NCI-H524 treated with DMSO at 0.1 percent for 48 hours (cell line): ENCODE results near the gene MBOAT1.

Experiments
- DNase-seq: peaks from one replicate; lab custom pipeline; 2025; lab: John Stamatoyannopoulos, UW

MBOAT1 gene

GRCh38 chr6:20137240-20137639 lies 75.0 kb downstream of the MBOAT1 start:
- no peak for DNase-seq

GRCh38 chr6:20135677-20136268 lies 76.5 kb downstream of the MBOAT1 start:
- no peak for DNase-seq

GRCh38 chr6:20134613-20135012 lies 77.7 kb downstream of the MBOAT1 start:
- DNase-seq: no peak

- no peak for DNase-seq
Measured at GRCh38 chr6:20129290-20130088, 82.8 kb downstream of the MBOAT1 start.

- DNase-seq: no peak
Measured at GRCh38 chr6:20128018-20128417, 84.3 kb downstream of the MBOAT1 start.

GRCh38 chr6:20126789-20127653 lies 85.2 kb downstream of the MBOAT1 start:
- DNase-seq: peak; percentile 7

GRCh38 chr6:20126102-20126752 lies 86.0 kb downstream of the MBOAT1 start:
- DNase-seq: no peak

- DNase-seq: no peak
Measured at GRCh38 chr6:20124545-20124944, 87.7 kb downstream of the MBOAT1 start.

- no peak for DNase-seq
Measured at GRCh38 chr6:20119485-20119884, 92.8 kb downstream of the MBOAT1 start.

GRCh38 chr6:20118892-20119291 lies 93.4 kb downstream of the MBOAT1 start:
- no peak for DNase-seq

GRCh38 chr6:20117474-20117873 lies 94.8 kb downstream of the MBOAT1 start:
- no peak for DNase-seq

- DNase-seq: no peak
Measured at GRCh38 chr6:20116792-20117191, 95.5 kb downstream of the MBOAT1 start.

GRCh38 chr6:20115246-20115980 lies 96.9 kb downstream of the MBOAT1 start:
- DNase-seq: no peak

GRCh38 chr6:20113649-20114224 lies 98.5 kb downstream of the MBOAT1 start:
- DNase-seq: no peak

- DNase-seq: no peak
Measured at GRCh38 chr6:20112841-20113240, 99.4 kb downstream of the MBOAT1 start.

- no peak for DNase-seq
Measured at GRCh38 chr6:20112241-20112640, 100.0 kb downstream of the MBOAT1 start.

GRCh38 chr6:20110478-20110877 lies 101.8 kb downstream of the MBOAT1 start:
- DNase-seq: no peak

GRCh38 chr6:20109526-20109925 lies 102.7 kb downstream of the MBOAT1 start:
- DNase-seq: no peak

GRCh38 chr6:20105838-20106237 lies 106.4 kb downstream of the MBOAT1 start:
- no peak for DNase-seq

- no peak for DNase-seq
Measured at GRCh38 chr6:20104696-20105095, 107.6 kb downstream of the MBOAT1 start.

- DNase-seq: no peak
Measured at GRCh38 chr6:20102397-20103073, 109.7 kb downstream of the MBOAT1 start.
